GM18499 (cell line): ENCODE measurements around the gene PGBD5.
"Not testable (repeated sequence)": the region's sequence is repeated elsewhere in the genome, so short reads cannot be mapped to it uniquely, and the experiment has no call there.

Source experiments
- ATAC-seq: cut with Tn5 transposase; IDR thresholded peaks from one replicate; pipeline ENCODE4 v1.9.1; 2021; ENCODE audit warnings: moderate number of reproducible peaks; ENCODE audit not compliant: insufficient read depth, unreplicated experiment

Gene PGBD5

GRCh38 chr1:230425252-230426091 is 660 bp downstream of the PGBD5 start:
- ATAC-seq: no peak

- ATAC-seq: no peak
These were observed 1.5 kb downstream of the PGBD5 start for GRCh38 chr1:230424391-230425251.

GRCh38 chr1:230423951-230424350 is 2.2 kb downstream of the PGBD5 start:
- no peak for ATAC-seq

- no peak for ATAC-seq
These were observed 2.9 kb downstream of the PGBD5 start for GRCh38 chr1:230423261-230423660.

- no peak for ATAC-seq
These were observed 3.7 kb downstream of the PGBD5 start for GRCh38 chr1:230422221-230422981.

- no peak for ATAC-seq
These were observed 4.7 kb downstream of the PGBD5 start for GRCh38 chr1:230421481-230421880.

- ATAC-seq: not testable (repeated sequence)
These were observed 5.8 kb downstream of the PGBD5 start for GRCh38 chr1:230420372-230420771.

- ATAC-seq: no peak
These were observed 9.7 kb downstream of the PGBD5 start for GRCh38 chr1:230416430-230416829.

- ATAC-seq: no peak
These were observed 10.6 kb downstream of the PGBD5 start for GRCh38 chr1:230415405-230416132.

- ATAC-seq: no peak
These were observed 11.4 kb downstream of the PGBD5 start for GRCh38 chr1:230414694-230415093.

- no peak for ATAC-seq
These were observed 12.0 kb downstream of the PGBD5 start for GRCh38 chr1:230414102-230414501.

- ATAC-seq: no peak
These were observed 13.1 kb downstream of the PGBD5 start for GRCh38 chr1:230413061-230413460.

GRCh38 chr1:230408971-230409370 is 17.2 kb downstream of the PGBD5 start:
- ATAC-seq: no peak

- no peak for ATAC-seq
These were observed 18.8 kb downstream of the PGBD5 start for GRCh38 chr1:230407351-230407750.

GRCh38 chr1:230406727-230407126 is 19.4 kb downstream of the PGBD5 start:
- not testable (repeated sequence) for ATAC-seq

GRCh38 chr1:230403442-230403841 is 22.7 kb downstream of the PGBD5 start:
- ATAC-seq: no peak

GRCh38 chr1:230401763-230402294 is 24.3 kb downstream of the PGBD5 start:
- ATAC-seq: no peak

- no peak for ATAC-seq
These were observed 25.0 kb downstream of the PGBD5 start for GRCh38 chr1:230401101-230401500.

GRCh38 chr1:230400007-230400344 is 26.2 kb downstream of the PGBD5 start:
- ATAC-seq: no peak
